HCT116 (cell line): ENCODE data around the gene PRR23A. TPM values are rescaled to one million over a fixed set of nuclear protein-coding genes. Genes with fewer than 3 reads are reported as not detected.

Source experiments
- ATAC-seq: fragments of 200-7000 bp; cut with Tn5 transposase; 2 replicates; pipeline ENCODE4 v1.9.1; 2020; ENCODE audit warnings: mild to moderate bottlenecking, moderate library complexity
- BruUV-seq: library from RNA; stranded (reverse); fragments of 400-500 nt; replicated peaks from 2 replicates; lab custom pipeline; 2021; lab: Mats Ljungman, UMichigan
- CTCF ChIA-PET: fragments of 300-600 bp; sonication (Branson Sonifier 250); formaldehyde crosslinking; loops from one replicate; lab custom pipeline; 2021; ENCODE audit warnings: antibody characterized with exemption; lab: Charles Lee
- POLR2A ChIA-PET: fragments of 300-600, 350-600 bp; sonication (Branson Sonifier 250); formaldehyde crosslinking; loops from one replicate; lab custom pipeline; 2021; ENCODE audit warnings: antibody characterized with exemption; lab: Charles Lee
- RAD21 ChIA-PET, 2 experiments: fragments of 300-600 bp; sonication (Branson Sonifier 250); formaldehyde crosslinking; loops; one replicate each; lab custom pipeline; 2023; ENCODE audit warnings: low total read pairs in 2 of 2; ENCODE audit not compliant: uncharacterized antibody in 2 of 2, unreplicated experiment in 2 of 2, low non-redundant PET in 1 of 2; lab: Charles Lee
- DNase-seq: peaks from one replicate; pipeline ENCODE4 v3.0.0-alpha.2; 2010; ENCODE audit warnings: low read depth, low spot score
- H2AFZ ChIP-seq: fragments of 200-600 bp; shearing (Covaris generic), sonication (generic); 2 replicates; pipeline ENCODE4 v1.6.1; 2017; ENCODE audit warnings: low read depth, mixed run types, mixed read lengths, antibody characterized with exemption, low read length; ENCODE audit not compliant: poor library complexity, severe bottlenecking
- H3K27ac ChIP-seq: 2 replicates; pipeline ENCODE4 v1.5.1; 2012; ENCODE audit warnings: low read depth, low read length
- H3K27me3 ChIP-seq: fragments of 200-600 bp; sonication (generic); 2 replicates; pipeline ENCODE4 v1.6.1; 2016; ENCODE audit warnings: mixed run types, low read length, mixed read lengths; ENCODE audit not compliant: insufficient read depth
- H3K36me3 ChIP-seq, 2 experiments: fragments of 200-500 bp in 1 of 2; fragments of 200-600 bp in 1 of 2; sonication (Bioruptor generic) in 1 of 2; sonication (generic) in 1 of 2; 2 replicates each; pipeline versions ENCODE4 v1.5.1 to v1.6.1; 2014 to 2016; ENCODE audit warnings: low read length in 2 of 2, inconsistent platforms in 1 of 2, mixed read lengths in 1 of 2, mixed run types in 1 of 2; ENCODE audit not compliant: insufficient read depth in 2 of 2, control insufficient read depth in 1 of 2
- H3K4me1 ChIP-seq, 2 experiments: fragments of 200-600 bp in 1 of 2; sonication (generic) in 1 of 2; 2 replicates each; pipeline versions ENCODE4 v1.5.1 to v1.6.1; 2012 to 2017; ENCODE audit warnings: low read length in 2 of 2, inconsistent platforms in 1 of 2, mild to moderate bottlenecking in 1 of 2, mixed read lengths in 1 of 2, mixed run types in 1 of 2, moderate library complexity in 1 of 2; ENCODE audit not compliant: insufficient read depth in 2 of 2, control insufficient read depth in 1 of 2
- H3K4me2 ChIP-seq: fragments of 200-600 bp; sonication (generic); 2 replicates; pipeline ENCODE4 v1.6.1; 2017; ENCODE audit warnings: mixed run types, low read length, mixed read lengths
- H3K4me3 ChIP-seq, 2 experiments: fragments of 200-600 bp in 1 of 2; sonication (generic) in 1 of 2; replicated peaks in 1 of 2; 2 replicates each; pipeline ENCODE4 v1.5.1; 2011 to 2016; ENCODE audit warnings: low read length in 2 of 2, control low read depth in 1 of 2, low read depth in 1 of 2, mild to moderate bottlenecking in 1 of 2, mixed read lengths in 1 of 2, mixed run types in 1 of 2
- H3K79me2 ChIP-seq: fragments of 200-600 bp; sonication (generic); 2 replicates; pipeline ENCODE4 v1.6.1; 2017; ENCODE audit warnings: mild to moderate bottlenecking, mixed run types, low read length, moderate library complexity, mixed read lengths; ENCODE audit not compliant: insufficient read depth
- H3K9ac ChIP-seq: fragments of 200-600 bp; sonication (generic); 2 replicates; pipeline ENCODE4 v1.6.1; 2016; ENCODE audit warnings: low read length, mixed read lengths
- H3K9me2 ChIP-seq: fragments of 200-600 bp; sonication (generic), shearing (Covaris generic); 2 replicates; pipeline ENCODE4 v1.6.1; 2017; ENCODE audit warnings: mixed run types, mild to moderate bottlenecking, moderate library complexity; ENCODE audit not compliant: insufficient read depth
- H3K9me3 ChIP-seq, 2 experiments: fragments of 200-500 bp in 1 of 2; fragments of 200-600 bp in 1 of 2; sonication (Bioruptor generic) in 1 of 2; sonication (generic) in 1 of 2; 2 replicates each; pipeline ENCODE4 v1.6.1; 2014 to 2017; ENCODE audit warnings: low read length in 2 of 2, mixed read lengths in 2 of 2, inconsistent platforms in 1 of 2, low read depth in 1 of 2, mild to moderate bottlenecking in 1 of 2, mixed run types in 1 of 2, moderate library complexity in 1 of 2; ENCODE audit not compliant: control insufficient read depth in 1 of 2, insufficient read depth in 1 of 2
- H4K20me1 ChIP-seq: fragments of 200-600 bp; sonication (generic), shearing (Covaris generic); 2 replicates; pipeline ENCODE4 v1.6.1; 2017; ENCODE audit warnings: mixed run types, mild to moderate bottlenecking, moderate library complexity; ENCODE audit not compliant: insufficient read depth
- CTCF ChIP-seq, 3 experiments: fragments of 200-600 bp in 1 of 3; sonication (generic) in 1 of 3; IDR thresholded peaks in 2 of 3; conservative IDR thresholded peaks in 1 of 3; 2 replicates each; pipeline ENCODE4 v1.5.1; 2012 to 2017; ENCODE audit warnings: low read depth in 2 of 3, low read length in 2 of 3, antibody characterized with exemption in 1 of 3, borderline replicate concordance in 1 of 3, control low read depth in 1 of 3, mild to moderate bottlenecking in 1 of 3, mixed read lengths in 1 of 3, mixed run types in 1 of 3, moderate library complexity in 1 of 3; ENCODE audit not compliant: insufficient read depth in 1 of 3
- ELF1 ChIP-seq: IDR thresholded peaks from 2 replicates; pipeline ENCODE4 v1.6.1; 2012; ENCODE audit warnings: low read depth, borderline replicate concordance
- SP1 ChIP-seq: IDR thresholded peaks from 2 replicates; pipeline ENCODE4 v1.6.1; 2012; ENCODE audit warnings: low read depth
- SRF ChIP-seq: IDR thresholded peaks from 2 replicates; pipeline ENCODE4 v1.6.1; 2012; ENCODE audit warnings: low read depth
- intact Hi-C: fragments of 100-400 bp; cut with micrococcal nuclease; formaldehyde crosslinking; loops from 2 replicates; pipeline ENCODE4 v1.10.0; 2022
- total RNA-seq: library from RNA; stranded (reverse); gene quantifications from one replicate; pipeline ENCODE4 v1.2.1, GENCODE V29; 2021; ENCODE audit not compliant: unreplicated experiment
- TF ChIP-seq, protein P1 (sequence below): IDR thresholded peaks from 2 replicates; pipeline ENCODE4 v1.6.1; 2012

PRR23A gene
- total RNA-seq, 1 experiment from 2014 or later, result not detected

GRCh38 chr3:139020868-139021234 lies 14.8 kb upstream of the PRR23A start, which contains the start of gene PRR23B:
PRR23B (minus strand) TSS chr3:139020926; CDS start chr3:139020661, 265 bp downstream.
- CTCF ChIA-PET, result no interaction called here
- no peak within 1 kb of the TSS for H3K4me2 ChIP-seq

More at GRCh38 chr3:139020868-139021234, 14.8 kb upstream of the PRR23A start, which contains the start of gene PRR23B:
- DNase-seq, result no peak
- Histone ChIP-seq H3K9me2 (no peaks in the 10 kb centered on the region), H3K4me3 (no peak within 1 kb of the TSS), H3K36me3 (no peaks in the 10 kb centered on the region), H2AFZ (no peak within 1 kb of the TSS), H3K27me3 (no peaks in the 10 kb centered on the region), H3K9ac (no peak within 1 kb of the TSS), H3K4me1 (no peaks in the 10 kb centered on the region), H3K79me2 (no peaks in the 10 kb centered on the region), H4K20me1 (no peaks in the 10 kb centered on the region), H3K9me3 (no peaks in the 10 kb centered on the region; a peak in 1 of 4 replicates), H3K27ac (no peak within 1 kb of the TSS)
- RAD21 ChIA-PET, result no interaction called here
- ATAC-seq, result peak; percentile 59; the same call in 1 of the 2 replicates
- POLR2A ChIA-PET, result no interaction called here
- TF ChIP-seq SRF (no peak), ELF1 (no peak), CTCF (IDR thresholded peaks at IDR 0.05 in 2 of 3, conservative IDR thresholded peaks at IDR 0.05 in 1 of 3; ENCODE audit: borderline replicate concordance in 1 of 3, insufficient read depth in 1 of 3, low read depth in 2 of 3, low read length in 2 of 3) (peak; percentile 10 to 57 (median 49); a peak in 4 of 6 replicates), SP1 (no peak)
- TF ChIP-seq, protein P1, sequence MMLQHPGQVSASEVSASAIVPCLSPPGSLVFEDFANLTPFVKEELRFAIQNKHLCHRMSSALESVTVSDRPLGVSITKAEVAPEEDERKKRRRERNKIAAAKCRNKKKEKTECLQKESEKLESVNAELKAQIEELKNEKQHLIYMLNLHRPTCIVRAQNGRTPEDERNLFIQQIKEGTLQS, result no peak
- TF ChIP-seq, all 23 proteins: peak for 1
- no TSS peak for BruUV-seq
- intact Hi-C loops, result no loop called here
